Measurements from ENCODE around the gene MFAP5.

Gene MFAP5

DNA sequence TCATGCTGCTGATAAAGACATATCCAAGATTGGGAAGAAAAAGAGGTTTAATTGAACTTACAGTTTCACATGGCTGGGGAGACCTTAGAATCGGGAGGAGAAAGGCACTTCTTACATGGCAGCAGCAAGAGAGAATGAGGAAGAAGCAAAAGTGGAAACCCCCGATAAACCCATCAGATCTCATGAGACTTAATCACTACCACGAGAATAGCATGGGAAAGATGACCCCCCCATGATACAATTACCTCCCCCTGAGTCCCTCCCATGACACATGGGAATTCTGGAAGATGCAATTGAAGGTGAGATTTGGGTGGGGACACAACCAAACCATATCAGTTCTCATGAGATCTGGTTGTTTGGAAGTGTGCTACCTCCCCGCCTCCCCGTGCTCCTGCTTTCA is 9.8 kb upstream of the MFAP5 start:
- no peak overlapping the region for H3K4me3 ChIP-seq (ENCODE audit: low read depth, low read length)
- no peaks in the 10 kb centered on the region for H3K36me3 ChIP-seq
- DNase-seq, result no peak
- peaks cover 16% of the 10 kb centered on the region for H3K27me3 ChIP-seq (ENCODE audit: insufficient read depth, low read depth, severe bottlenecking)
- H3K27ac ChIP-seq, result no peak overlapping the region
- TF ChIP-seq, protein P1, sequence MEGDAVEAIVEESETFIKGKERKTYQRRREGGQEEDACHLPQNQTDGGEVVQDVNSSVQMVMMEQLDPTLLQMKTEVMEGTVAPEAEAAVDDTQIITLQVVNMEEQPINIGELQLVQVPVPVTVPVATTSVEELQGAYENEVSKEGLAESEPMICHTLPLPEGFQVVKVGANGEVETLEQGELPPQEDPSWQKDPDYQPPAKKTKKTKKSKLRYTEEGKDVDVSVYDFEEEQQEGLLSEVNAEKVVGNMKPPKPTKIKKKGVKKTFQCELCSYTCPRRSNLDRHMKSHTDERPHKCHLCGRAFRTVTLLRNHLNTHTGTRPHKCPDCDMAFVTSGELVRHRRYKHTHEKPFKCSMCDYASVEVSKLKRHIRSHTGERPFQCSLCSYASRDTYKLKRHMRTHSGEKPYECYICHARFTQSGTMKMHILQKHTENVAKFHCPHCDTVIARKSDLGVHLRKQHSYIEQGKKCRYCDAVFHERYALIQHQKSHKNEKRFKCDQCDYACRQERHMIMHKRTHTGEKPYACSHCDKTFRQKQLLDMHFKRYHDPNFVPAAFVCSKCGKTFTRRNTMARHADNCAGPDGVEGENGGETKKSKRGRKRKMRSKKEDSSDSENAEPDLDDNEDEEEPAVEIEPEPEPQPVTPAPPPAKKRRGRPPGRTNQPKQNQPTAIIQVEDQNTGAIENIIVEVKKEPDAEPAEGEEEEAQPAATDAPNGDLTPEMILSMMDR (IDR thresholded peaks at IDR 0.05; ENCODE audit: low read depth, low read length), result no peak
- no peaks in the 10 kb centered on the region for H3K9me3 ChIP-seq (ENCODE audit: severe bottlenecking)

DNA sequence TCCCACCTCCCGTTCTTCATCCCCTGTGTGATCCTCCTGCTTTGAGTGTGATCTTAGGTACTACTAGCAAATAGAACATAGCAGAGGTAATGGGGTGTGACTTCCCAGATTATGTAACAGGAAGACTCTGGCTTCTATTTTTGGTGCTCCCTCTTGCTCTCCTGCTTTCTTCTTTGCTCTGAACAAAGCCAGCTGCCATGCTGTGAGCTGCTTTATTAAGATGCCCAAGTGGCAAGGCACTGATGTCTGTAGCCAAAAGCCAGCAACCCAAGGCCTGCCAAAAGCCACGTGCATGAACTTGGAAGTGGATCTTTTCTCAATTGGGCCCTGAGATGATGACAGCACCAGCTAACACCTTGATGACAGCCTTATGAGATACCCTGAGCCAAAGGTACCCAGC is 5.8 kb upstream of the MFAP5 start:
- Histone ChIP-seq H3K27ac (no peak overlapping the region), H3K4me3 (ENCODE audit: low read depth, low read length) (no peak overlapping the region), H3K27me3 (ENCODE audit: insufficient read depth, low read depth, severe bottlenecking) (peaks cover 5% of the 10 kb centered on the region), H3K9me3 (ENCODE audit: severe bottlenecking) (no peaks in the 10 kb centered on the region), H3K36me3 (no peaks in the 10 kb centered on the region)
- no peak for DNase-seq
- TF ChIP-seq, protein P1 (IDR thresholded peaks at IDR 0.05; ENCODE audit: low read depth, low read length), result no peak

DNA sequence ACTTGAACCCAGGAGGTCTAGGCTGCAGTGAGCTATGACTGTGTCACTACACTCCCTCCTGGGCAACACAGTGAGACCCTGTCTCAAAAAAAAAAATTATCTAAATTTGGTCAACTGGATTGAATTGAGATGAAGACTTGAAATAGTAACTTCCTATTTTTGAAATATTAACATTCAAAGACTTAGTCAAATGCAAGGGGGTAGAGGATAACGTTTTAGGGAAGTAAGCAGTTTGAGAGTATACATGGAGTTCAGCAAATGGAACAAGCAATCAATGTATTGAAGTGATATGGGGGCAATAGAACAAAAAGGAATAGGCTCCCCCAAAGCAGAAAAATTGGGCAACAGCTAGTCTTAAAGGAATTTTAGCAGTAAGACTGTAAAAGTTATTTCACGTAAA is 4.6 kb upstream of the MFAP5 start:
- DNase-seq, result no peak
- no peaks in the 10 kb centered on the region for H3K9me3 ChIP-seq (ENCODE audit: severe bottlenecking)
- H3K4me3 ChIP-seq (ENCODE audit: low read depth, low read length), result no peak overlapping the region
- TF ChIP-seq, protein P1 (IDR thresholded peaks at IDR 0.05; ENCODE audit: low read depth, low read length), result no peak
- peaks cover 3% of the 10 kb centered on the region for H3K27me3 ChIP-seq (ENCODE audit: insufficient read depth, low read depth, severe bottlenecking)
- no peak overlapping the region for H3K27ac ChIP-seq
- H3K36me3 ChIP-seq, result no peaks in the 10 kb centered on the region

DNA sequence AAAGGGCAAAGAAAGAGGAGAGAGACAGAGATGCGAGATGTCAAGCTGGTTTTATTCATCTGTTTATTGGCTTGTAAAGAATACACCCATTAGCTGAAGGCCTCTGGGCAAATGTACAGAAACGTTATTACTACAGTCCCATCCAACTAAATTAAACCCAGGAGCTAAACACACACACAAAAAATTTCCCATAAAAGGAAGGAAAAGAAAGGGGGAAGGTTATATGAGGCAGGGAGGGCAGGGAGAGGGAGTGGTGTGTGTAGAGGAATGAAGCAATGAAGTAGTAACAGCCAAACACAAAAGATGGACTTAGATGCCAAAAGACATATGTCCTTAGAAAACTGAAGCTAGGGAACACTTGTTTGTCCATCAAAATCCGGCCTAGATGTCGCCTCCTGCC is 3.1 kb upstream of the MFAP5 start:
- Histone ChIP-seq H3K4me3 (ENCODE audit: low read depth, low read length) (no peak overlapping the region), H3K9me3 (ENCODE audit: severe bottlenecking) (no peaks in the 10 kb centered on the region), H3K27ac (no peak overlapping the region), H3K36me3 (no peaks in the 10 kb centered on the region), H3K27me3 (ENCODE audit: insufficient read depth, low read depth, severe bottlenecking) (no peaks in the 10 kb centered on the region)
- TF ChIP-seq, protein P1 (IDR thresholded peaks at IDR 0.05; ENCODE audit: low read depth, low read length), result no peak
- no peak for DNase-seq

DNA sequence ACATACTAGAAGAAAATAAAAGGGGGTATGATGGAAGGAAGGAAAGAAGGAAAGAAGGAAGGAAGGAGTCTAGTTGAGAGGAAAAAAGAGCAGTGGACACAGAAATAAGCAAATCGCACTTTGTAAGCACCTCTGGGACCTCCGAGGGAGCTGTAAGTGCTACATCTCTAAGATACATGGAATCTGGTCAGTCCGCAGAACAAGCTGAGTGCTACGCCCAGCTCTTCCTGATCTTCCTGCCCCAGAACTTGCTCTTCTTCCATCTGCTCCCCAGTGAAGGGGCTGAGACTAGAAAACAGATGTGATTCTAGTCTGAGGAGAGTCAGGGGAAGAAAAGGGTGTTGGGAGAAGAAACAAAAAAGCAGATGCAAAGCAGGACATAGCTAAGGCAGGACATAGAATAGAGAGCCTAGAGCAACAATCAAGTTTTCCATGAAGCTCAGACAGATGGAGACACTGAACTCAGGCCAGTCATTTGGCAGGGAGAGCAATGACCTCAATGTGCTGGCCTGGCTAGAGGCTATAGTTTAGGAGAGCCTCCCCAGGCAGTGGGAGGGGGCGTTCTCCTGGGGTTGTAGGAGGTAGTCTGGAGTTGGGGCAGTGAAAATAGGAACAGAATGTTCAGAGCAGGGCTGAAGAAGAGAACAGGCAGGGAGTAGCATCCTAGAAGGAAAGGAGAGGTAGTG is 1.7 kb upstream of the MFAP5 start:
- TF ChIP-seq, protein P1 (IDR thresholded peaks at IDR 0.05; ENCODE audit: low read depth, low read length), result no peak
- no peak overlapping the region for H3K4me3 ChIP-seq (ENCODE audit: low read depth, low read length)
- H3K27ac ChIP-seq, result no peak overlapping the region
- no peaks in the 10 kb centered on the region for H3K9me3 ChIP-seq (ENCODE audit: severe bottlenecking)
- no peaks in the 10 kb centered on the region for H3K27me3 ChIP-seq (ENCODE audit: insufficient read depth, low read depth, severe bottlenecking)
- DNase-seq, result no peak
- no peaks in the 10 kb centered on the region for H3K36me3 ChIP-seq

DNA sequence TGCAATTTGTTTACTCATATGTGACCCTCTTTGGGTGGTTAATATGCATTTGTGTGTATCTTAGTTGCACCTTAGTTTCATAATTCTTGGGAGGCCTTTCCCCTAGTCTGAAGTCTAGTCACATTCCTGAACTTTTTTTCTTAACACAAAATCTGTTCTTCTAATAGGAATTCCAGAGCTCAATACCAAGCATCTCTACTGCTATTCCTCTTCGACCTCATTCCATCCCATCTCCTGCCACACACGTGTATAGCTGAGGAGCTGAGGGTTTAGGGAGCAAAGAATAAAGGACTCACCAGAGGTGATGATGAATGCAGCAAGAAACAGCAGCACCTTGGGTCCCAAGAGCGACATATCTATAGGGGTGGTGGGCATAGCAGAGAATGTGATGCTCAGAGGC is 875 bp downstream of the MFAP5 start:
- Histone ChIP-seq H3K9me3 (ENCODE audit: severe bottlenecking) (no peaks in the 10 kb centered on the region), H3K4me3 (ENCODE audit: low read depth, low read length) (no peak overlapping the region), H3K27me3 (ENCODE audit: insufficient read depth, low read depth, severe bottlenecking) (no peaks in the 10 kb centered on the region), H3K27ac (no peak overlapping the region), H3K36me3 (no peaks in the 10 kb centered on the region)
- TF ChIP-seq, protein P1 (IDR thresholded peaks at IDR 0.05; ENCODE audit: low read depth, low read length), result no peak
- DNase-seq, result no peak

Measured in WERI-Rb-1 (cell line).